Mesothelial cell of epicardium (in vitro differentiated cells): ENCODE measurements around the gene PTPRF. TPM values are rescaled to one million over a fixed set of nuclear protein-coding genes. Genes with fewer than 3 reads are reported as not detected.

Experiments
- DNase-seq, 2 experiments: peaks; one replicate each; pipeline ENCODE4 v3.0.0; 2021; ENCODE audit warnings: low spot score in 2 of 2; ENCODE audit not compliant: unreplicated experiment in 2 of 2
- H3K27ac Mint-ChIP-seq: 2 replicates; pipeline ENCODE4 v1.8.0; 2021; ENCODE audit warnings: mixed read lengths
- H3K27me3 Mint-ChIP-seq: 2 replicates; pipeline ENCODE4 v1.8.0; 2021; ENCODE audit warnings: low read depth, mixed read lengths
- H3K36me3 Mint-ChIP-seq: 2 replicates; pipeline ENCODE4 v1.8.0; 2021; ENCODE audit warnings: mixed read lengths
- H3K4me1 Mint-ChIP-seq: 2 replicates; pipeline ENCODE4 v1.8.0; 2021; ENCODE audit warnings: mixed read lengths
- H3K4me3 Mint-ChIP-seq: 2 replicates; pipeline ENCODE4 v1.8.0; 2021; ENCODE audit warnings: mild to moderate bottlenecking, moderate library complexity, mixed read lengths
- H3K9me3 Mint-ChIP-seq: 2 replicates; pipeline ENCODE4 v1.8.0; 2021; ENCODE audit warnings: mixed read lengths
- total RNA-seq: library from RNA; stranded (reverse); gene quantifications from 3 replicates; pipeline ENCODE4 v1.2.1, GENCODE V29; 2021
- TF ChIP-seq, protein P1 (sequence below): fragments of 200-600 bp; sonication (generic); IDR thresholded peaks from one replicate; pipeline ENCODE4 v1.5.0; 2021; ENCODE audit warnings: antibody characterized with exemption; ENCODE audit not compliant: unreplicated experiment

The PTPRF gene
- total RNA-seq, 1 donor from 2014 or later = 464 TPM

DNA sequence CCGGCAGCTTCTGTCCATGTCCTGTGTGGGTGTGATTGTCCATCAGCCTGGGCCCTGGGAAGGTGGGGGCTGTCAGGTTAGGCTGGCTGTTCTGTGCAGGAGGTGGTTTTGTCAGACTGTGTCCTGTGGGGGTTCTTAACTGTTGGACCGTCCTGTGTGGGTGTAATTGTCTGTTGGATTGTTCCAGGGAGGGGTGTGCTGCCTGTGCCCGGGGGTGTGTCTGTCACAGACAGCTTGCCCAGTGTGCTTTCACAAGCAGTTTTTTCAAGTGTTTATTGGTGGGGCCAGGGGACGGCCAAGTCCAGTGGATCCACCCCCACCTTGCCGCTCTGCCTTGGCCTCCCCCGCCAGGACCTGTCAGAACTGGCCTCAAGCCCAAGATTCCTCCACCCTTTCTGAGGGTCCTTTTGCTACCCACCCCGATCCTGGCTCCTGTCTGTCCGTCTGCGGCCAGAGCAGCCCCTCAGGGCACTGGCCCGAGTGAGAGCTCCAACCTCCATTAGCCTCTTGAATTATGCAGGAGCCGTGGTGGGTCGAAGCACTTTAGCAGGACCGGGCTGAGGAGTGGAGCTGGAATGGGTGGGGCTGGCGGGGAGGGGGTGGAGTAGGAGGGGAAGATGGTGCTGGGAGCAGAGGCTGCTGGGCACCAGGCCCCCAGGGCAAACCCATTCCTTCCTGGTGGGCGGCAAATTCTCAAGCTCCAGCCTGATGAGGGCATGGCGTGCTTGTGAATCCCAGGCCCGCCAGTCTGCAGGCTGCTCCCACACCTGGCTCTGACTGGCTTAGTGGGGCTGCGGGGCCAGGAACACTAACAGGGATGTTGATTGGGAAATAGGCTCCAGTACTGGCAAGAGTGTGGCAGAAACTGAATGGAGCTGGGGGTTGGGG lies 47.2 kb downstream of the PTPRF start:
- peaks cover 21% of the 10 kb centered on the region for H3K4me1 Mint-ChIP-seq
- peaks cover 33% of the 10 kb centered on the region for H3K36me3 Mint-ChIP-seq
- DNase-seq = no peak
- no peaks in the 10 kb centered on the region for H3K27me3 Mint-ChIP-seq
- H3K9me3 Mint-ChIP-seq = no peaks in the 10 kb centered on the region
- no peak overlapping the region for H3K4me3 Mint-ChIP-seq
- H3K27ac Mint-ChIP-seq = peak overlapping the region; percentile 91
- TF ChIP-seq, protein P1, sequence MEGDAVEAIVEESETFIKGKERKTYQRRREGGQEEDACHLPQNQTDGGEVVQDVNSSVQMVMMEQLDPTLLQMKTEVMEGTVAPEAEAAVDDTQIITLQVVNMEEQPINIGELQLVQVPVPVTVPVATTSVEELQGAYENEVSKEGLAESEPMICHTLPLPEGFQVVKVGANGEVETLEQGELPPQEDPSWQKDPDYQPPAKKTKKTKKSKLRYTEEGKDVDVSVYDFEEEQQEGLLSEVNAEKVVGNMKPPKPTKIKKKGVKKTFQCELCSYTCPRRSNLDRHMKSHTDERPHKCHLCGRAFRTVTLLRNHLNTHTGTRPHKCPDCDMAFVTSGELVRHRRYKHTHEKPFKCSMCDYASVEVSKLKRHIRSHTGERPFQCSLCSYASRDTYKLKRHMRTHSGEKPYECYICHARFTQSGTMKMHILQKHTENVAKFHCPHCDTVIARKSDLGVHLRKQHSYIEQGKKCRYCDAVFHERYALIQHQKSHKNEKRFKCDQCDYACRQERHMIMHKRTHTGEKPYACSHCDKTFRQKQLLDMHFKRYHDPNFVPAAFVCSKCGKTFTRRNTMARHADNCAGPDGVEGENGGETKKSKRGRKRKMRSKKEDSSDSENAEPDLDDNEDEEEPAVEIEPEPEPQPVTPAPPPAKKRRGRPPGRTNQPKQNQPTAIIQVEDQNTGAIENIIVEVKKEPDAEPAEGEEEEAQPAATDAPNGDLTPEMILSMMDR = no peak

DNA sequence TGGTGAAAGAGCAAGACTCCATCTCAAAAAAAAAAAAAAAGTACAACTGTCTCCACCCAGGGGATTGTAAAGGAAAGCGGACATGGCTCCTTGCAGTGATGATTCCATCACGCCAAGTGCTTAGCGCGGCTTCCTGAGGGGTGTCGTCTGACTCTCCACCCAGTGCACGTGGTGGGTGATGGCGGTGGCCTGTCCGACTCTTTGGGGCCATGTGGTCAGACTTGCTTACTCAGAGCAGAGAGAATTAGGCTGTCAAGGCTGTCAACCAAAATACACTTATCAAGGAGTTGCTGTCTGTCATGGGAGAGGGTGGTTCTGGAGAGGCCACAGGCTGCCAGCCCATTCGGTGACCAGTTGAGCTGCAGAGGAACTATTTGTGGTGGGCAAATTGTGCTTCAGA lies 49.4 kb downstream of the PTPRF start:
- Mint-ChIP-seq H3K27ac (no peak overlapping the region), H3K36me3 (peaks cover 28% of the 10 kb centered on the region), H3K27me3 (no peaks in the 10 kb centered on the region)

DNA sequence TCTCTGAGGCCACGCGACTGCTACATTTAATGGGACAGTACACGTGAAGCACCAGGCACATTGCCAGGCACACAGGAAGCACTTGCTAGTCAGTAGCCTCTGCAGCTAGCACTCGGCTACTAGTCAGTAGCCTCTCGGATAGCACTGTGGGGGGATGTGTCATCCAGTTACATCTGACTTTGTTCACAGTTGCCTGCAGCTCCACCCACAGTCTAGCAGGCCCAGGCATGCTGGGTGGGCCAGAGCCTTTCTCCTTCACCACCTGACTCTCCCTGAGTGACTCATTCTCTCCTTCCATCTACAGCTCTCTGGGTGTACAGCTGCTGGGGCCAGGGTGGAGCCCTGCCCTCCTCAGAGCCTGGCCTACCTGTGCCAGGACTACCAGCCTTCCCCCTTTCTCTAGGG lies 51.5 kb downstream of the PTPRF start:
- H3K4me1 Mint-ChIP-seq = peaks cover 35% of the 10 kb centered on the region
- H3K9me3 Mint-ChIP-seq = no peaks in the 10 kb centered on the region
- TF ChIP-seq, protein P1 = no peak
- DNase-seq = no peak
- peak overlapping the region; percentile 77 for H3K27ac Mint-ChIP-seq
- no peaks in the 10 kb centered on the region for H3K27me3 Mint-ChIP-seq
- no peak overlapping the region for H3K4me3 Mint-ChIP-seq
- H3K36me3 Mint-ChIP-seq = peaks cover 19% of the 10 kb centered on the region

More for the DNA sequence above, 49.4 kb downstream of the PTPRF start:
- Mint-ChIP-seq H3K4me3 (no peak overlapping the region), H3K4me1 (peaks cover 23% of the 10 kb centered on the region), H3K9me3 (no peaks in the 10 kb centered on the region)
- no peak for DNase-seq
- TF ChIP-seq, protein P1 = no peak

DNA sequence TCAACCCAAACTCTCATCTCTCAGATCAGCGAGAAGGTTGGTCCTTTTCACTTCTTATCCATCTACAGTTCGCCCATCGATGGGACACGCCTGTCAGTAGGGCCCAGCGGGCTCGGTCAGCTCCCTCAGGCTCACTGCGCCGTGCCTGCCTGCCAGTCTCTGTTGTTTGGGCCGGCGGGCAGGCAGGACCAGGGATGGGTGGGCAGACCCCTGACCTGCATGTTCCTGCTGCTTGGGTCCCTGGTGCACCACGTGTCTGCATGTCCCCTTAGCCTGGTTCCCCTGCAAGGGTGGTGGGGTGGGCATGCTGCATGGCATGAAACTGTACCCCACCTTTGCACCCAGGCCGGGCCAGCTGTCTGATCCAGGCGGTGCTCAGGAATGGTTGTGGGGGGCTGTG lies 52.4 kb downstream of the PTPRF start:
- Mint-ChIP-seq H3K4me1 (peaks cover 29% of the 10 kb centered on the region), H3K27me3 (no peaks in the 10 kb centered on the region), H3K36me3 (peaks cover 19% of the 10 kb centered on the region), H3K9me3 (no peaks in the 10 kb centered on the region), H3K4me3 (no peak overlapping the region), H3K27ac (peak overlapping the region; percentile 49)
- TF ChIP-seq, protein P1 = no peak
- DNase-seq = no peak

DNA sequence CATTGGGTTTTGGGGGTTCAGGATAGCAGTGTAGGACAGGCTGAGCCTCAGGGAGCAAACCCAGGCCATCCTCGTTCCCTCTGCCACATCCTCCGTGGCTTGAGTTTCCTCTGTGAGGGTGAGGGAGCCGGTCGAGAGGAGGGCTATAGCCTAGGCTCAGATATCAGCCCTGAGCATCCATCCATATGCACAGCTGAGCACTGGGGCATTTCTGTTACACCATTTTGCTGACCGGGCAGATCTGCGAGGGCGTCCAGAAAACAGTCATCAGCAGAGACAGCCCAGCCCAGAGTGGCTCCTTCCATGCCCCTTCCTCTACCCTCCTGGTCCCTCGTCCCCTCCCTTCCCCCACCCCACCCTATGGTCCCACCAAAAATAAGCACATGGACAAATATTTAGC lies 53.5 kb downstream of the PTPRF start:
- no peaks in the 10 kb centered on the region for H3K27me3 Mint-ChIP-seq
- H3K4me1 Mint-ChIP-seq = peaks cover 25% of the 10 kb centered on the region
- no peaks in the 10 kb centered on the region for H3K9me3 Mint-ChIP-seq
- TF ChIP-seq, protein P1 = no peak
- peak overlapping the region; percentile 59 for H3K27ac Mint-ChIP-seq
- peaks cover 22% of the 10 kb centered on the region for H3K36me3 Mint-ChIP-seq
- H3K4me3 Mint-ChIP-seq = no peak overlapping the region
- no peak for DNase-seq
